ENCODE results near the gene PCSK4.
A peak's percentile ranks its signal among the peaks of the same experiment; 100 is the strongest.

Gene PCSK4

GRCh38 chr19:1457031-1457739 is 33.0 kb downstream of the PCSK4 start:
- DNase-seq (ENCODE audit: low spot score) = no peak
- no peak for TF ChIP-seq CTCF (IDR thresholded peaks at IDR 0.05; ENCODE audit: extremely low read depth, missing control alignments)

- no peak for DNase-seq (ENCODE audit: low spot score)
- no peak for TF ChIP-seq CTCF (IDR thresholded peaks at IDR 0.05; ENCODE audit: extremely low read depth, missing control alignments)
Measured at GRCh38 chr19:1456121-1456900, 33.8 kb downstream of the PCSK4 start.

GRCh38 chr19:1455336-1456120 is 34.6 kb downstream of the PCSK4 start:
- DNase-seq (ENCODE audit: low spot score) = peak; percentile 86

GRCh38 chr19:1455002-1455335 is 35.2 kb downstream of the PCSK4 start:
- peak; percentile 74 for DNase-seq (ENCODE audit: low spot score)
- TF ChIP-seq CTCF (IDR thresholded peaks at IDR 0.05; ENCODE audit: extremely low read depth, missing control alignments) = no peak

More at GRCh38 chr19:1455336-1456120, 34.6 kb downstream of the PCSK4 start:
- no peak for TF ChIP-seq CTCF (IDR thresholded peaks at IDR 0.05; ENCODE audit: extremely low read depth, missing control alignments)

- DNase-seq (ENCODE audit: low spot score) = no peak
- no peak for TF ChIP-seq CTCF (IDR thresholded peaks at IDR 0.05; ENCODE audit: extremely low read depth, missing control alignments)
Measured at GRCh38 chr19:1453525-1454364, 36.4 kb downstream of the PCSK4 start.

- TF ChIP-seq CTCF (IDR thresholded peaks at IDR 0.05; ENCODE audit: extremely low read depth, missing control alignments) = no peak
- DNase-seq (ENCODE audit: low spot score) = no peak
Measured at GRCh38 chr19:1452802-1453524, 37.2 kb downstream of the PCSK4 start.

All from GM20000 (cell line).